Esophagus muscularis mucosa (tissue), 4 donors: ENCODE measurements around the gene ARHGAP12.

Experiments
- EP300 ChIP-seq: sonication (generic); formaldehyde crosslinking; IDR thresholded peaks from one replicate; pipeline ENCODE4 v1.6.1; 2017; ENCODE audit warnings: antibody characterized with exemption
- POLR2A ChIP-seq: fragments of 450-650 bp; IDR thresholded peaks from one replicate; pipeline ENCODE4 v1.6.1; 2017; ENCODE audit warnings: antibody characterized with exemption, moderate library complexity, mild to moderate bottlenecking, low read depth
- POLR2AphosphoS5 ChIP-seq, 2 donors: sonication (generic); formaldehyde crosslinking; IDR thresholded peaks; one replicate each; pipeline ENCODE4 v1.6.1; 2017; ENCODE audit warnings: antibody characterized with exemption in 2 of 2
- TF ChIP-seq, protein P1 (sequence below), 3 experiments: fragments of 200-600 bp in 2 of 3; fragments of 450-650 bp in 1 of 3; sonication (generic) in 2 of 3; IDR thresholded peaks; one replicate each; pipeline ENCODE4 v1.5.1; 2017 to 2019; ENCODE audit warnings: antibody characterized with exemption in 3 of 3, mild to moderate bottlenecking in 2 of 3, moderate library complexity in 1 of 3

DNA sequence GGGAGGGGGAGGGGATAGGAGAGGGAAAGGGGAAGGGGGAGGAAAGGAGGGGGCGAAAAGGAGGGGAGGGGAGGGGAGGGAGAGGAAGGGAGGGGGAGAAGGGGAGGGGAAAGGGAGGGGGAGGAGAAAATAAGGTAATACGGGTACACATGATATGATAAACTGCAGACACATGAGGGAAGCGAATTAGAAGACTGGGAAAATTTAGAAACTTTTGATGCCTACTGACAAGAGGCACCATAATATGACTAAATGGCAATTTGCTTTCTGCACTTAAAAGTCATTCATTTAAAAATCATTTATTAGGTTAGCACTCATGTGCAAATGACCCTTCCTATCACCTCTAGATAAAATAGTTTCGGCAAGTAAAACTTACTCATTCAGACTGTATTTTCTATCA, 73.6 kb downstream of the ARHGAP12 start:
- TF ChIP-seq, protein P1, sequence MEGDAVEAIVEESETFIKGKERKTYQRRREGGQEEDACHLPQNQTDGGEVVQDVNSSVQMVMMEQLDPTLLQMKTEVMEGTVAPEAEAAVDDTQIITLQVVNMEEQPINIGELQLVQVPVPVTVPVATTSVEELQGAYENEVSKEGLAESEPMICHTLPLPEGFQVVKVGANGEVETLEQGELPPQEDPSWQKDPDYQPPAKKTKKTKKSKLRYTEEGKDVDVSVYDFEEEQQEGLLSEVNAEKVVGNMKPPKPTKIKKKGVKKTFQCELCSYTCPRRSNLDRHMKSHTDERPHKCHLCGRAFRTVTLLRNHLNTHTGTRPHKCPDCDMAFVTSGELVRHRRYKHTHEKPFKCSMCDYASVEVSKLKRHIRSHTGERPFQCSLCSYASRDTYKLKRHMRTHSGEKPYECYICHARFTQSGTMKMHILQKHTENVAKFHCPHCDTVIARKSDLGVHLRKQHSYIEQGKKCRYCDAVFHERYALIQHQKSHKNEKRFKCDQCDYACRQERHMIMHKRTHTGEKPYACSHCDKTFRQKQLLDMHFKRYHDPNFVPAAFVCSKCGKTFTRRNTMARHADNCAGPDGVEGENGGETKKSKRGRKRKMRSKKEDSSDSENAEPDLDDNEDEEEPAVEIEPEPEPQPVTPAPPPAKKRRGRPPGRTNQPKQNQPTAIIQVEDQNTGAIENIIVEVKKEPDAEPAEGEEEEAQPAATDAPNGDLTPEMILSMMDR (IDR thresholded peaks at IDR 0.05), result no peak
- no peak for TF ChIP-seq POLR2A
- TF ChIP-seq EP300, result no peak
- TF ChIP-seq POLR2AphosphoS5 (IDR thresholded peaks at IDR 0.05), result no peak
